Astrocyte of the spinal cord (primary cell): ENCODE results near the gene CCDC73.
"Not testable (repeated sequence)": the region's sequence is repeated elsewhere in the genome, so short reads cannot be mapped to it uniquely, and the experiment has no call there.

ENCODE experiments used
- DNase-seq: peaks from one replicate; pipeline ENCODE4 v3.0.0; 2011; ENCODE audit warnings: low read depth, low spot score
- H3K4me3 ChIP-seq: 2 replicates; pipeline ENCODE4 v1.5.1; 2011; ENCODE audit warnings: low read depth, mild to moderate bottlenecking, low read length, moderate library complexity
- in situ Hi-C: cut with HindIII; loops from 2 replicates; pipeline ENCODE4 v1.10.0; 2017; ENCODE audit warnings: low sequenced_read_pairs
- TF ChIP-seq, protein P1 (sequence below): IDR thresholded peaks from 2 replicates; pipeline ENCODE4 v1.5.1; 2012; ENCODE audit warnings: low read depth, mild to moderate bottlenecking, low read length, inconsistent platforms

The CCDC73 gene

DNA sequence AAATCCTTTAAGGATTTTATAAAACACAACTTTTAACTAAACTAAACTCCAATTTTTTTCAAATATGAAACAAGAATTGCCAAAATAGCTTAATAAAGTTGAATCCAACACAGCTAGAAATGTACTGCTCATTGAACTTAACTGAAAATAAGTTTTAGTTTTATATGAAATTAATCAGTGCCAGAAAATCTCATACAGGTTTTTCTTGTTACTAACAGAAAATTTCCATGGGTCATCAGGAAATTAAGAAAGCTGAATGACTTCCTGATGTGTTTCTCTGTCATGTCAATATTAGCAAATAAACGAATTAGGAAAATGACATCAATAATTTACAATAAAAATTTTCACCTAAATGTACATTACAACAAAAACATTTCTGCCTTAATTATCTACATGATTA lies 3.5 kb downstream of the CCDC73 start:
- no peak for DNase-seq
- no peak overlapping the region for H3K4me3 ChIP-seq
- TF ChIP-seq, protein P1, sequence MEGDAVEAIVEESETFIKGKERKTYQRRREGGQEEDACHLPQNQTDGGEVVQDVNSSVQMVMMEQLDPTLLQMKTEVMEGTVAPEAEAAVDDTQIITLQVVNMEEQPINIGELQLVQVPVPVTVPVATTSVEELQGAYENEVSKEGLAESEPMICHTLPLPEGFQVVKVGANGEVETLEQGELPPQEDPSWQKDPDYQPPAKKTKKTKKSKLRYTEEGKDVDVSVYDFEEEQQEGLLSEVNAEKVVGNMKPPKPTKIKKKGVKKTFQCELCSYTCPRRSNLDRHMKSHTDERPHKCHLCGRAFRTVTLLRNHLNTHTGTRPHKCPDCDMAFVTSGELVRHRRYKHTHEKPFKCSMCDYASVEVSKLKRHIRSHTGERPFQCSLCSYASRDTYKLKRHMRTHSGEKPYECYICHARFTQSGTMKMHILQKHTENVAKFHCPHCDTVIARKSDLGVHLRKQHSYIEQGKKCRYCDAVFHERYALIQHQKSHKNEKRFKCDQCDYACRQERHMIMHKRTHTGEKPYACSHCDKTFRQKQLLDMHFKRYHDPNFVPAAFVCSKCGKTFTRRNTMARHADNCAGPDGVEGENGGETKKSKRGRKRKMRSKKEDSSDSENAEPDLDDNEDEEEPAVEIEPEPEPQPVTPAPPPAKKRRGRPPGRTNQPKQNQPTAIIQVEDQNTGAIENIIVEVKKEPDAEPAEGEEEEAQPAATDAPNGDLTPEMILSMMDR: no peak
- in situ Hi-C loops: no loop called here

DNA sequence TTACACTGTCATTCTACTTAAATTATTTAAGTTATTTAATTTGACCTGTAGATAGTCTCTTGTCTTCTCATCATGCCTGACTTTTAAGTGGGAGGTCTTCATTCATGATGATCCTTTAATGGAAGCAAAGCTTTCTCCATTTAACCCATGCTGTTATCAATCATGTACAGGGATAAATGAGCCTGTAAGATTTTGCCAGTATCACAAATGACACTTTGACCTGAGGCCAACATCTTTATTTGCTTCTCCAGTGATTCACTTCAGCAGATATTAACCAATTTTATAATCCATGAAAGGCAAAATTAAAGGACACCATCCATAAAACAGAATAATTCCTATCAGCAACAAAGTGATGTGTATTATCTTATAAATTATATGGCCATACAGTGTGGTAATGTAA lies 7.7 kb downstream of the CCDC73 start:
- no peak for DNase-seq
- in situ Hi-C loops: no loop called here
- no peak overlapping the region for H3K4me3 ChIP-seq
- TF ChIP-seq, protein P1: no peak

DNA sequence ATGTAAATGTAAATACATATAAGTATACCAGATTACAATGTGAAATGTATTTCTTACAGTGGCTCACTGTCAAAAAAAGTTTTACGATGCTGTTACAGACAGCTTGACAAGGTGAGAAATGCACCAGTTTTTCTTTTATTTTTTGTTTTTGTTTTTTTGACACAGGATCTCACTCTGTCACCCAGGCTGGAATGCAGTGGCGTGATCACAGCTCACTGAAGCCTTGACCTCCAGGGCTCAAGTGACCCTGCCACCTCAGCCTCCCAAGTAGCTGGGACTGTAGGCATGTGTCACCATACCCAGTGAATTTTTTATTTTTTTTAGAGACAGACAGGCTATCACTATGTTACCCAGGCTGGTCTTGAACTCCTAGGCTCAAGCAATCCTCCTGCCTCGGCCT lies 9.2 kb downstream of the CCDC73 start:
- TF ChIP-seq, protein P1: no peak
- no peak overlapping the region for H3K4me3 ChIP-seq
- DNase-seq: no peak
- in situ Hi-C loops: no loop called here

DNA sequence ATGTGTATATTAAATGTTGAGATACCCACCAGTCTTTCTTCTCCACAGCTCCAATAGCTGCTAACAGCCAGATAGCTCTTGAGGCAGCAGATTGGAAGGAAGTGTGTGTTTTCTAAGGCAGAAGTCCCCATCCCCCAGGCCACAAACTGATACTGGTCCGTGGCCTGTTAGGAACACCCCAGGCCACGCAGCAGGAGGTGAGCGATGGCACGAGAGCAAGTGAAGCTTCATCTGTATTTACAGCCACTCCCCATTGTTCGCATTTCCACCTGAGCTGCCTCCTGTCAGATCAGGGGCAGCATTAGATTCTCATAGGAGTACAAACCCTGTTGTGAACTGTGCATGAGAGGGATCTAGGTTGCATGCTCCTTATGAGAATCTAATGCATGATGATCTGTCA lies 12.7 kb downstream of the CCDC73 start:
- no peak for DNase-seq
- no peak overlapping the region for H3K4me3 ChIP-seq
- in situ Hi-C loops: no loop called here
- TF ChIP-seq, protein P1: no peak

DNA sequence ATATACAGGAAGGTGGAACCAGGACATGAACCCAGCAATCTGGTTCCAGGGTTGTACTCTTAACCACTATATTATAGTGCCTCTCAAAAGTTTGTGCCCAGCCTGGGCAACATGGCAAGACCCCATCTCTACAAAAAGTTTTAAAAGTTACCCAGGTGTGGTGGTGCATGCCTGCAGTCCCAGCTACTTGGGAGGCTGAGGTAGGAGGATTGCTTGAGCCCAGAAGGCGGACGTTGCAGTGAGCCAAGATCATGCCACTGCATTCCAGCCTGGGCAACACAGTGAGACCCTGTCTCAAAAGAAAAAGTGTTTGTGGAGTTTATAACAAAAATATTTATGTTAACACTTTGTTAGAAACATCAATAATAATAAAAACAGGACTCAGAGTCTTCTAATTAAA lies 13.6 kb downstream of the CCDC73 start:
- DNase-seq, in situ Hi-C loops: not testable (repeated sequence)

DNA sequence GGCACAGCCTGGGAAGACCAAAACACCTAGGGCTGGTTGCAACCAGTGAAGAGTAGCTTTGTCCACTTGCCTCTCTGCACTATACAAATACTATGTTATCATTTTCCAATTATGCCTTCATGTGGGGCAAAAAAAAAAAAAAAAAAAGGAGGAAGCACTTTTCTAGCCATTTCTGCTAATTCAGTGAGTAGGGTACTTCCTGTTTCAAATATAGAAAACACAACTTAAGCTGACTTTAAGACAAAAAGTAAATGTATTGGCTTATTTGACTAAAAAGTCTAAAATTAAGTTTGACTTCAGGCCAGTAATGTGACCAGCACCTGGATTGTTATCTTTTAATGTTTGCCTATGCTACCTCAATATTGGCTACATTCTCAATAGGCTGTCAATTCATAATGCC lies 15.3 kb downstream of the CCDC73 start:
- TF ChIP-seq, protein P1: no peak
- in situ Hi-C loops: no loop called here
- no peak for DNase-seq
- no peak overlapping the region for H3K4me3 ChIP-seq

More for the DNA sequence above, 13.6 kb downstream of the CCDC73 start:
- not testable (repeated sequence) for H3K4me3 ChIP-seq

DNA sequence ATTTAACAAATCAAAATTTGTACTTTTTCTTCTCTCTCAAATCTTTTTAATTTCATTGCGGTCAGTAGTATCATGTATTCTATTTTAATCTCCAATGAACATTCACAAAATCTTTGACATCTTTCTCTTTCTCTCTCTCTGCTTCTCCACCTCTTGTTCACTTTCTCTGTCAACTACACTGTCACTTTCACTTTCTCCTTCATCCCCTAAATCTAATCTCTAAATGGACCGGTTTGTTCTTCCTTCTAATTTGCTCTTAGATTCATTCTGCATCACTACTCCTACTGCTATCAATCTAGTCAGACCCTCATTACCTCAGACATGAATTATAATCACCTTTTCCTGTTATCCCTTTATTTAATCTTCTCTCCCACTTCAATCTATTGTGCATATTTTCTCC lies 18.6 kb downstream of the CCDC73 start:
- TF ChIP-seq, protein P1: no peak
- in situ Hi-C loops: no loop called here
- H3K4me3 ChIP-seq: no peak overlapping the region
- no peak for DNase-seq
